Stimulated activated CD4-positive, alpha-beta T cell treated with anti-CD3 and anti-CD28 coated beads, Interleukin-1b, Interleukin-23, amount 100 ng/mL, for 48 hours (primary cell): ENCODE results near the gene RHOF.

Experiments used
- DNase-seq: peaks from one replicate; pipeline ENCODE4 v3.0.0-alpha.2; 2020

The RHOF gene

GRCh38 chr12:121804417-121805111 is 11.1 kb upstream of the RHOF start:
- DNase-seq: peak; percentile 44

GRCh38 chr12:121803861-121804416 is 10.5 kb upstream of the RHOF start, which contains the start of gene SETD1B:
SETD1B (plus strand) TSS chr12:121804009; CDS start chr12:121804738, 729 bp downstream.
- DNase-seq: peak; percentile 64

GRCh38 chr12:121802843-121803698 is 9.6 kb upstream of the RHOF start:
- DNase-seq: peak; percentile 89

- no peak for DNase-seq
Observed at GRCh38 chr12:121802485-121802842, 9.0 kb upstream of the RHOF start.

- peak; percentile 33 for DNase-seq
Observed at GRCh38 chr12:121801595-121802484, 8.4 kb upstream of the RHOF start.

GRCh38 chr12:121800694-121801594 is 7.5 kb upstream of the RHOF start:
- peak; percentile 73 for DNase-seq

- peak; percentile 82 for DNase-seq
Observed at GRCh38 chr12:121799842-121800693, 6.6 kb upstream of the RHOF start.

- peak; percentile 48 for DNase-seq
Observed at GRCh38 chr12:121799156-121799841, 5.8 kb upstream of the RHOF start.

GRCh38 chr12:121798787-121799155 is 5.3 kb upstream of the RHOF start:
- DNase-seq: no peak

GRCh38 chr12:121797937-121798786 is 4.7 kb upstream of the RHOF start:
- no peak for DNase-seq

GRCh38 chr12:121796855-121797751 is 3.6 kb upstream of the RHOF start:
- no peak for DNase-seq

GRCh38 chr12:121795034-121795968 is 1.8 kb upstream of the RHOF start:
- DNase-seq: peak; percentile 78

GRCh38 chr12:121794534-121795033 is 1.1 kb upstream of the RHOF start:
- peak; percentile 57 for DNase-seq

GRCh38 chr12:121793838-121794533 is 498 bp upstream of the RHOF start:
- peak; percentile 95 for DNase-seq

- DNase-seq: peak; percentile 66
Observed at GRCh38 chr12:121792607-121793439, 665 bp downstream of the RHOF start.
